Fibroblast of upper back skin (primary cell): Measurements from ENCODE around the gene FOXO6.

Experiments
- DNase-seq: peaks from one replicate; pipeline ENCODE4 v3.0.0-alpha.2; 2013

Gene FOXO6

DNA sequence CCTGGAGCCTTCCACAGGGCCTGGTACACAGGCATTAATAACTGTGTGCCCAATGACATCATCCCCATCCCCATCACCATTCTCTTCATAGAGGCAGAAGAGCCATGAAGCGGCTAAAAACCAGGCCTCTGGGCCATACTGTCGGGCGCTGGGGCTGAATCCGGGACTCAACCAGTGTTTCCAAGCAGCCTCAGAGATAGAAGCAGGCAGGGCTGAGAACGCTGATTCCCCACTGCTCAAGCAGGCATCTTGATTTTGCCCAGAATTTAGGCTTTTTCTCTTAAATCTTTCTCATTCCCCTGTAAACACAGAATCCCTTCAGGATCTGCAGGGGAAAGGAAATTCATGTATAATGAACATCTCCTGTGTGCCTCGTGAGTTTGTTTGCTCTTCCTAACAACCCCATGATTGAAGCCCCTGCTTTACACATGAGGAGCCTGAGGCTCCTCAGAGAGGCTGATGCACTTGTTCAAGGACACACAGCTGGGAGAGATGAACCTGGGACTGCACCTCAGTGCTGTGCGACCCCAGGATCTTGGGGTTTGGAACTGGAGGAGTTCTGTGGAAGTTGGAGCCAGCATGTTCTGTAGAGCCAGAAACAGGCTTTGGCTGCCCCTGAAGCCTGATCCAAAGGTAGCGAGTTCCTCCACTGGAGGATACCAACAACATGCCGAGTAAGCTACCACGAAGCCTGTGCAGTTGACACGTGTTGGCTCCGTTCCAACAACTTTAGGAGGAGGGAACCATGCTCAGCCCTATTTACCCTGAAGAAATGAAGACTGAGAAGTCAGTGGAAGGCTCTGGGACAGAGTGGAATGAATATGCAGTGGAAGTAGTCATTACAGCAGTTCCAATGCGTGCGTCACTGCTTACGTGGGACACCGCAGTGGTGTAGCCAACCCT lies 67.8 kb downstream of the FOXO6 start:
- DNase-seq: no peak

GRCh38 chr1:41429641-41430035 lies 68.4 kb downstream of the FOXO6 start:
- no peak for DNase-seq

DNA sequence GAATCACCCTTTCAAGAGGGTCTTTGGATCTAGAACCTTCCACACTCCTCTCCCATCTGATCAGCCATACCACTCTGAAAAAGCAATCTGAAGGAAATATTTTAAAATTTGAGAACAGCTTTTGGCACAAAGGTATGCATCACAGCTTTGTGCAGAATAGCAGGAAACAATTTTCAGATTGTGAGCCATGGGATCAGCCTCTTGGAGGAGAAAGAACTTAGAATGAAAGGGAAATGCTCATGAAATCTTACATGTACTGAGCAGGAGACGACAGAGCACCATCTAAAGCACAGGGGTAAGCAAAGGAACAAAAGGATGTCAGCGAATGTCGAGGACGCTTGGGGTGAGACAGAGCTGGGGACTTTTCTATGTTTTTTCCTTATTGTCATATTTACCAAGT lies 68.8 kb downstream of the FOXO6 start:
- no peak for DNase-seq

DNA sequence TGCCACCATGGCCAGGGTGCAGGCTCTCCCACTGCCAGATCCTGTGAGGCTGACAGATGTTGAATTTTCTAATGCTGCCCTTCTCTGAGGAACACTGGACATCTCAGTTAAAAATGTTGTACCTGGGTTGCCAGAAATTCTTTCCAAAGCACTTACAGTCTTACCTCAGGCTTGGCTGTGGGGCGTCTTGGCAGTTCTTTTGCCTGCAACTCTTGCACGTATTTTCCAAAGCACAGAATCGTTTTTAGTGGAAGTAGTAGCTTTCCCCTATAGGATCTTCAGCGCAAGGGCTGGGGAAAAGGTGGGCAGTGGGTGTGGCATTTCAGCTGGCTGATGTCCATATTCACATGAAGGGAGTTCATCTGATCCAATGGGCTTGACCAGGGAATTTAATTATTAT lies 69.3 kb downstream of the FOXO6 start:
- no peak for DNase-seq

- DNase-seq: no peak
Observed at GRCh38 chr1:41431490-41432350, 70.5 kb downstream of the FOXO6 start.
